ENCODE results near the gene ROPN1L. TPM values are rescaled to one million over a fixed set of nuclear protein-coding genes. Genes with fewer than 3 reads are reported as not detected.

Gene ROPN1L
- total RNA-seq, 1 donor from 2014 or later, result 0.77 TPM

GRCh38 chr5:10478436-10478835, 36.8 kb downstream of the ROPN1L start:
- H3K4me1 ChIP-seq (ENCODE audit: insufficient read depth, low read length), result peaks cover 37% of the 10 kb centered on the region
- H3K27me3 Mint-ChIP-seq (ENCODE audit: low read depth, unreplicated experiment), result peaks cover 6% of the 10 kb centered on the region
- FAIRE-seq (no peak), DNase-seq (ENCODE audit: low read depth) (peak; percentile 64)
- no peak for TF ChIP-seq CTCF (IDR thresholded peaks at IDR 0.05; ENCODE audit: insufficient read depth, low read depth, low read length)
- no peak for TF ChIP-seq EZH2 (IDR thresholded peaks at IDR 0.05; ENCODE audit: insufficient read depth, low read length)
- H3K4me3 Mint-ChIP-seq (ENCODE audit: unreplicated experiment), result no peak overlapping the region
- peak overlapping the region; percentile 75 for H3K4me2 ChIP-seq (ENCODE audit: low read length)
- no peaks in the 10 kb centered on the region for H3K36me3 ChIP-seq (ENCODE audit: insufficient read depth, low read length)
- H3K9ac ChIP-seq (ENCODE audit: low read length), result no peak overlapping the region
- peak overlapping the region; percentile 43 for H3K27ac ChIP-seq (ENCODE audit: low read depth, low read length)
- peak overlapping the region; percentile 95 for H3K27ac Mint-ChIP-seq (ENCODE audit: unreplicated experiment)
- H3K79me2 ChIP-seq (ENCODE audit: insufficient read depth, low read length), result no peaks in the 10 kb centered on the region
- peaks cover 3% of the 10 kb centered on the region for H3K9me3 Mint-ChIP-seq (ENCODE audit: unreplicated experiment)
- no peaks in the 10 kb centered on the region for H3K27me3 ChIP-seq (ENCODE audit: insufficient read depth, low read length)
- no peak overlapping the region for H2AFZ ChIP-seq (ENCODE audit: low read depth, low read length)
- no peak overlapping the region for H3K4me3 ChIP-seq (ENCODE audit: insufficient read depth, low read depth, low read length)
- no peaks in the 10 kb centered on the region for H3K9me3 ChIP-seq (ENCODE audit: insufficient read depth, low read depth, low read length)
- H4K20me1 ChIP-seq (ENCODE audit: insufficient read depth, low read length), result no peaks in the 10 kb centered on the region
- peaks cover 5% of the 10 kb centered on the region for H3K36me3 Mint-ChIP-seq (ENCODE audit: low read depth, unreplicated experiment)
- H3K4me1 Mint-ChIP-seq (ENCODE audit: low read depth, unreplicated experiment), result peaks cover 32% of the 10 kb centered on the region

- Histone ChIP-seq H3K36me3 (ENCODE audit: insufficient read depth, low read length) (no peaks in the 10 kb centered on the region), H3K4me1 (ENCODE audit: insufficient read depth, low read length) (peaks cover 34% of the 10 kb centered on the region), H3K9ac (ENCODE audit: low read length) (no peak overlapping the region), H2AFZ (ENCODE audit: low read depth, low read length) (peak overlapping the region; percentile 51), H3K4me2 (ENCODE audit: low read length) (peak overlapping the region; percentile 75), H3K9me3 (ENCODE audit: insufficient read depth, low read depth, low read length) (no peaks in the 10 kb centered on the region), H3K4me3 (ENCODE audit: insufficient read depth, low read depth, low read length) (no peak overlapping the region), H3K27me3 (ENCODE audit: insufficient read depth, low read length) (no peaks in the 10 kb centered on the region), H4K20me1 (ENCODE audit: insufficient read depth, low read length) (no peaks in the 10 kb centered on the region), H3K79me2 (ENCODE audit: insufficient read depth, low read length) (no peaks in the 10 kb centered on the region), H3K27ac (ENCODE audit: low read depth, low read length) (peak overlapping the region; percentile 43)
- no peak for TF ChIP-seq CTCF (IDR thresholded peaks at IDR 0.05; ENCODE audit: insufficient read depth, low read depth, low read length)
- TF ChIP-seq EZH2 (IDR thresholded peaks at IDR 0.05; ENCODE audit: insufficient read depth, low read length), result no peak
- peak overlapping the region; percentile 95 for H3K27ac Mint-ChIP-seq (ENCODE audit: unreplicated experiment)
- peaks cover 7% of the 10 kb centered on the region for H3K27me3 Mint-ChIP-seq (ENCODE audit: low read depth, unreplicated experiment)
- peak; percentile 47 for FAIRE-seq
- peaks cover 3% of the 10 kb centered on the region for H3K9me3 Mint-ChIP-seq (ENCODE audit: unreplicated experiment)
- DNase-seq (ENCODE audit: low read depth), result peak; percentile 80
- H3K4me3 Mint-ChIP-seq (ENCODE audit: unreplicated experiment), result no peak overlapping the region
- H3K4me1 Mint-ChIP-seq (ENCODE audit: low read depth, unreplicated experiment), result peaks cover 32% of the 10 kb centered on the region
- peaks cover 9% of the 10 kb centered on the region for H3K36me3 Mint-ChIP-seq (ENCODE audit: low read depth, unreplicated experiment)
Measured at GRCh38 chr5:10479154-10479721, 37.6 kb downstream of the ROPN1L start.

- no peak overlapping the region for H3K4me2 ChIP-seq (ENCODE audit: low read length)
- no peaks in the 10 kb centered on the region for H3K36me3 ChIP-seq (ENCODE audit: insufficient read depth, low read length)
- no peak for FAIRE-seq
- H4K20me1 ChIP-seq (ENCODE audit: insufficient read depth, low read length), result no peaks in the 10 kb centered on the region
- Mint-ChIP-seq H3K9me3 (ENCODE audit: unreplicated experiment) (no peaks in the 10 kb centered on the region), H3K27me3 (ENCODE audit: low read depth, unreplicated experiment) (peaks cover 11% of the 10 kb centered on the region), H3K27ac (ENCODE audit: unreplicated experiment) (peak overlapping the region; percentile 60), H3K4me3 (ENCODE audit: unreplicated experiment) (no peak overlapping the region), H3K36me3 (ENCODE audit: low read depth, unreplicated experiment) (peaks cover 11% of the 10 kb centered on the region), H3K4me1 (ENCODE audit: low read depth, unreplicated experiment) (peaks cover 32% of the 10 kb centered on the region)
- no peak overlapping the region for H3K27ac ChIP-seq (ENCODE audit: low read depth, low read length)
- no peaks in the 10 kb centered on the region for H3K79me2 ChIP-seq (ENCODE audit: insufficient read depth, low read length)
- no peak for DNase-seq (ENCODE audit: low read depth)
- H3K4me1 ChIP-seq (ENCODE audit: insufficient read depth, low read length), result peaks cover 34% of the 10 kb centered on the region
- H3K9me3 ChIP-seq (ENCODE audit: insufficient read depth, low read depth, low read length), result no peaks in the 10 kb centered on the region
- no peak overlapping the region for H3K4me3 ChIP-seq (ENCODE audit: insufficient read depth, low read depth, low read length)
- no peak overlapping the region for H3K9ac ChIP-seq (ENCODE audit: low read length)
- TF ChIP-seq EZH2 (IDR thresholded peaks at IDR 0.05; ENCODE audit: insufficient read depth, low read length) (no peak), CTCF (IDR thresholded peaks at IDR 0.05; ENCODE audit: insufficient read depth, low read depth, low read length) (no peak)
- no peaks in the 10 kb centered on the region for H3K27me3 ChIP-seq (ENCODE audit: insufficient read depth, low read length)
- no peak overlapping the region for H2AFZ ChIP-seq (ENCODE audit: low read depth, low read length)
Measured at GRCh38 chr5:10480237-10480985, 38.7 kb downstream of the ROPN1L start.
